Keratinocyte (primary cell): ENCODE data around the gene MRGPRF. TPM values are rescaled to one million over a fixed set of nuclear protein-coding genes. Genes with fewer than 3 reads are reported as not detected.

Experiments used
- DNase-seq: peaks from one replicate; pipeline ENCODE4 v3.0.0-alpha.2; 2011; ENCODE audit warnings: low read depth, missing footprints, low spot score
- FAIRE-seq: peaks from 2 replicates; lab custom pipeline; 2011; peaks lifted over from hg19 to GRCh38; lab: Jason Lieb, UNC
- H2AFZ ChIP-seq: 2 replicates; pipeline ENCODE4 v1.6.0; 2012; ENCODE audit warnings: low read length, control low read depth, inconsistent platforms; ENCODE audit not compliant: control insufficient read depth
- H3K27ac ChIP-seq: 2 replicates; pipeline ENCODE4 v1.5.1; 2011; ENCODE audit warnings: low read length; ENCODE audit not compliant: control insufficient read depth, insufficient read depth
- H3K27me3 ChIP-seq: 3 replicates; pipeline ENCODE4 v1.6.0; 2011; ENCODE audit warnings: low read length; ENCODE audit not compliant: control insufficient read depth, insufficient read depth; ENCODE audit errors: extremely low read depth
- H3K36me3 ChIP-seq, 2 experiments: 2 replicates in 1 of 2; 3 replicates in 1 of 2; pipeline ENCODE4 v1.5.1; 2011; ENCODE audit warnings: low read length in 2 of 2, mild to moderate bottlenecking in 1 of 2; ENCODE audit not compliant: control insufficient read depth in 2 of 2, insufficient read depth in 2 of 2; ENCODE audit errors: extremely low read depth in 1 of 2
- H3K4me1 ChIP-seq: 3 replicates; pipeline ENCODE4 v1.5.1; 2011; ENCODE audit warnings: low read length; ENCODE audit not compliant: control insufficient read depth, insufficient read depth; ENCODE audit errors: extremely low read depth
- H3K4me2 ChIP-seq: 3 replicates; pipeline ENCODE4 v1.6.0; 2011; ENCODE audit warnings: low read depth, low read length; ENCODE audit not compliant: control insufficient read depth, insufficient read depth; ENCODE audit errors: extremely low read depth
- H3K4me3 ChIP-seq, 3 experiments: fragments of 200-600 bp in 1 of 3; sonication (generic) in 1 of 3; 2 replicates in 2 of 3; 3 replicates in 1 of 3; pipeline ENCODE4 v1.5.1; 2011 to 2016; ENCODE audit warnings: low read length in 3 of 3, mild to moderate bottlenecking in 3 of 3, control low read depth in 2 of 3, inconsistent platforms in 1 of 3, low read depth in 1 of 3, mixed read lengths in 1 of 3, mixed run types in 1 of 3, moderate library complexity in 1 of 3; ENCODE audit not compliant: control insufficient read depth in 2 of 3, insufficient read depth in 2 of 3; ENCODE audit errors: extremely low read depth in 1 of 3
- H3K79me2 ChIP-seq: 2 replicates; pipeline ENCODE4 v1.6.0; 2012; ENCODE audit warnings: low read length; ENCODE audit not compliant: control insufficient read depth, insufficient read depth
- H3K9ac ChIP-seq: 3 replicates; pipeline ENCODE4 v1.6.0; 2011; ENCODE audit warnings: low read length; ENCODE audit not compliant: control insufficient read depth, insufficient read depth; ENCODE audit errors: extremely low read depth
- H3K9me1 ChIP-seq: 3 replicates; pipeline ENCODE4 v1.6.0; 2011; ENCODE audit warnings: low read length; ENCODE audit not compliant: control insufficient read depth, insufficient read depth; ENCODE audit errors: extremely low read depth
- H3K9me3 ChIP-seq: 2 replicates; pipeline ENCODE4 v1.5.1; 2012; ENCODE audit warnings: low read depth, low read length; ENCODE audit not compliant: control insufficient read depth
- H4K20me1 ChIP-seq: 3 replicates; pipeline ENCODE4 v1.6.0; 2011; ENCODE audit warnings: low read length; ENCODE audit not compliant: control insufficient read depth, insufficient read depth; ENCODE audit errors: extremely low read depth
- EZH2 ChIP-seq: IDR thresholded peaks from one replicate; pipeline ENCODE4 v1.6.1; 2012; ENCODE audit warnings: inconsistent platforms, mild to moderate bottlenecking, low read length, moderate library complexity
- dilution Hi-C: fragments of 300-500 bp; cut with MboI; formaldehyde crosslinking; loops from one replicate; pipeline ENCODE4 v1.7.0; 2020; ENCODE audit warnings: low sequenced_read_pairs; ENCODE audit not compliant: extremely low pct_ligation_motif_present
- polyA plus RNA-seq, 5 experiments: library from polyadenylated mRNA; depleted of rRNA in 3 of 5; stranded (reverse) in 3 of 5; stranded (forward) in 1 of 5; unstranded in 1 of 5; fragments of >200 nt; gene quantifications; 1 replicate in 1 of 5; 2 replicates in 3 of 5; 3 replicates in 1 of 5; pipeline versions ENCODE4 v1.2.1 to v1.2.3, GENCODE V29; 2011 to 2012; ENCODE audit warnings: missing spikeins in 2 of 5, low read depth in 1 of 5, low replicate concordance in 1 of 5
- TF ChIP-seq, protein P1 (sequence below), 3 experiments: IDR thresholded peaks in 1 of 3; conservative IDR thresholded peaks in 1 of 3; optimal IDR thresholded peaks in 1 of 3; 2 replicates in 2 of 3; 3 replicates in 1 of 3; pipeline versions ENCODE3 to v1.5.1; 2011; ENCODE audit warnings: low read length in 3 of 3, mild to moderate bottlenecking in 3 of 3, moderate library complexity in 2 of 3, control low read depth in 1 of 3, inconsistent platforms in 1 of 3; ENCODE audit not compliant: insufficient read depth in 2 of 3; ENCODE audit errors: extremely low read depth in 1 of 3

Gene MRGPRF
- polyA plus RNA-seq, 1 donor (not counting 4 experiments of a cell fraction or from before 2014, with no cell fraction given), result not detected

DNA sequence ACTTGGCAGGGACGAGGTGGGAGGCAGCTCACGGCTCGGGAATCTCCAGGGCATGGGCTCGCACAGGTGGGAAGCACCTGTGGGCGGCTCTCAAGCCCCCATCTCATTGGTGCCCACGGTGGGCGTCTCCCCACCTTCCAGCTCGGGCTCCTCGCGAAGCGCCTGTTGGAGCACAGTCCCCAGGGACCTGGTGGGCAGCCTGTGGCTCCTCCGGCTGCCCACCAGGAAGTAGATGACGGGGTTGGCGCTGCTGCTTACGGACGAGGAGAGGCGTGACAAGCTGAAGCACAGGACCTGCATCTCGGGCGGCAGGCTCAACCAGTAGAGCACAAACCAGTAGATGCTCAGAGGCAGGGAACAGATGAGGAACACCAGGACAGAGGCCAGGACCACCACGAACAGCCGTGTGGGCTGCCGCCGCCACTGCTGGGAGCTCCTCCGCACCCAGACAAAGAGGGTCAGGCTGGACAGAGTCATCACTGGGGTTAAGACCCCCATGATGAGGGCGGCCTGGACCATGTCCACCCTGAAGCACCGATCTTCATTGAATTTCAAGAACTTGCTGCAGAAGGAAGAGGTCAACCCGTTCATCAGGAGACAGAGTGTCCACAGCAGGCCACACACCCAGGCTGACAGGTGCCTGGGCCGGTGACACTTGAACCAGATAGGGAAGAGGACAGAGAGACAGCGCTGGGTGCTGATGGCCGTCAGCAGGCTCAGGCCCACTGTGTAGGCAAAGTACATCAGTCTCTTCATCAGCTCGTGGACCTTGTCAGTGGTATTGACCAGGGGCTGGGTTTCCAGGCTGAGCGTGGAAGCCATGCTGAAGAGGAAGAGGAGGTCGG lies 32.9 kb downstream of the MRGPRF start:
- Histone ChIP-seq H3K27ac (no peak overlapping the region), H3K9me1 (no peaks in the 10 kb centered on the region), H3K27me3 (peaks cover 12% of the 10 kb centered on the region), H2AFZ (no peak overlapping the region), H3K79me2 (no peaks in the 10 kb centered on the region), H3K4me3 (no peak overlapping the region), H4K20me1 (no peaks in the 10 kb centered on the region), H3K36me3 (no peaks in the 10 kb centered on the region), H3K4me1 (no peaks in the 10 kb centered on the region), H3K9ac (no peak overlapping the region), H3K9me3 (no peaks in the 10 kb centered on the region), H3K4me2 (no peak overlapping the region)
- TF ChIP-seq, protein P1, sequence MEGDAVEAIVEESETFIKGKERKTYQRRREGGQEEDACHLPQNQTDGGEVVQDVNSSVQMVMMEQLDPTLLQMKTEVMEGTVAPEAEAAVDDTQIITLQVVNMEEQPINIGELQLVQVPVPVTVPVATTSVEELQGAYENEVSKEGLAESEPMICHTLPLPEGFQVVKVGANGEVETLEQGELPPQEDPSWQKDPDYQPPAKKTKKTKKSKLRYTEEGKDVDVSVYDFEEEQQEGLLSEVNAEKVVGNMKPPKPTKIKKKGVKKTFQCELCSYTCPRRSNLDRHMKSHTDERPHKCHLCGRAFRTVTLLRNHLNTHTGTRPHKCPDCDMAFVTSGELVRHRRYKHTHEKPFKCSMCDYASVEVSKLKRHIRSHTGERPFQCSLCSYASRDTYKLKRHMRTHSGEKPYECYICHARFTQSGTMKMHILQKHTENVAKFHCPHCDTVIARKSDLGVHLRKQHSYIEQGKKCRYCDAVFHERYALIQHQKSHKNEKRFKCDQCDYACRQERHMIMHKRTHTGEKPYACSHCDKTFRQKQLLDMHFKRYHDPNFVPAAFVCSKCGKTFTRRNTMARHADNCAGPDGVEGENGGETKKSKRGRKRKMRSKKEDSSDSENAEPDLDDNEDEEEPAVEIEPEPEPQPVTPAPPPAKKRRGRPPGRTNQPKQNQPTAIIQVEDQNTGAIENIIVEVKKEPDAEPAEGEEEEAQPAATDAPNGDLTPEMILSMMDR (optimal IDR thresholded peaks at IDR 0.05 in 1 of 3, IDR thresholded peaks at IDR 0.05 in 1 of 3, conservative IDR thresholded peaks at IDR 0.05 in 1 of 3; ENCODE audit: extremely low read depth in 1 of 3, insufficient read depth in 2 of 3, low read length in 3 of 3), result no peak
- TF ChIP-seq EZH2, result no peak
- FAIRE-seq (no peak), DNase-seq (no peak)
- dilution Hi-C loops, result no loop called here

DNA sequence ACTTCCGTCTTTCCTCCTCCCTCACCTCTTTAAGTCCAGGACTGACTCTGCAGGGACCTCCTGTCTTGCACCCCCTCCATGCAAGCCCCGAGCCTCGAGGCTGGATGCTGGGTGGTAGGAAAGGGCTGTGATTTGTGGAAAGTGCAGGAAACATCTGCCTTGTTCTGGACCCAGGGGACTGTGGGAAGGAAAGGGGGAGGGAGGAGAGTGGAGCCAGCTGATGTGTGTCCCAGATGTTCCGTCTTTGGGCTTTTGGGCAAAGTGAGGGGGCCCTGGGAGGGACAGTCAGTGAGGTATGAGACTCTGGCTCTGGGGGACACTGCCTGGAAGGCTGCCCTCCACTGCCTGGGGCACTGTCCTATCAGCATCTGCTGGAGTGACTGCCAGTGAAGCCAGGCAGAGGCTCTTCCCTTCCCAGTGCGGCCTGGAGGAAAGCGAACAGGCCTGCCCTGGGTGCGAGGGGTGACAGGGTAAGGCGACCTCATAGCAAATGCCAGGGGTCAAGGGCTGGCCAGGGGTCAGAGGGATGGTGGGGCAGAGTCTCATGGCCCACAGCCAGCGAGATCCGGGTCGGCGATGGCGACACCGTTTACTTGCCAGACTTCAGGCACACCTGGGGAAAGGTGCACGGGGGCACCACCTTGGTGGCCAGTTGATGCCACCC lies 34.0 kb downstream of the MRGPRF start:
- no peak for DNase-seq
- H3K4me1 ChIP-seq, result no peaks in the 10 kb centered on the region
- H4K20me1 ChIP-seq, result no peaks in the 10 kb centered on the region
- H3K27me3 ChIP-seq, result peaks cover 12% of the 10 kb centered on the region
- no peak for FAIRE-seq
- H3K4me2 ChIP-seq, result no peak overlapping the region
- no peak overlapping the region for H3K4me3 ChIP-seq
- dilution Hi-C loops, result no loop called here
- H3K9ac ChIP-seq, result no peak overlapping the region
- no peak overlapping the region for H2AFZ ChIP-seq
- no peaks in the 10 kb centered on the region for H3K79me2 ChIP-seq
- H3K36me3 ChIP-seq, result no peaks in the 10 kb centered on the region
- H3K9me1 ChIP-seq, result no peaks in the 10 kb centered on the region
- TF ChIP-seq, protein P1 (optimal IDR thresholded peaks at IDR 0.05 in 1 of 3, IDR thresholded peaks at IDR 0.05 in 1 of 3, conservative IDR thresholded peaks at IDR 0.05 in 1 of 3; ENCODE audit: extremely low read depth in 1 of 3, insufficient read depth in 2 of 3, low read length in 3 of 3), result no peak
- no peak for TF ChIP-seq EZH2
- no peak overlapping the region for H3K27ac ChIP-seq
- no peaks in the 10 kb centered on the region for H3K9me3 ChIP-seq
